GM04504 (cell line): ENCODE measurements around the gene PPFIBP2.

Experiments used
- DNase-seq: peaks from one replicate; pipeline ENCODE4 v3.0.0-alpha.2; 2012; ENCODE audit warnings: low read depth

The PPFIBP2 gene

GRCh38 chr11:7667460-7667859 is 153.7 kb downstream of the PPFIBP2 start:
- no peak for DNase-seq

- DNase-seq, result no peak
Measured at GRCh38 chr11:7668464-7668863, 154.7 kb downstream of the PPFIBP2 start.

GRCh38 chr11:7668911-7669310 is 155.1 kb downstream of the PPFIBP2 start:
- no peak for DNase-seq

GRCh38 chr11:7670641-7671040 is 156.8 kb downstream of the PPFIBP2 start:
- DNase-seq, result no peak

- no peak for DNase-seq
Measured at GRCh38 chr11:7671347-7672215, 157.8 kb downstream of the PPFIBP2 start.

- no peak for DNase-seq
Measured at GRCh38 chr11:7672276-7672959, 158.6 kb downstream of the PPFIBP2 start.

- no peak for DNase-seq
Measured at GRCh38 chr11:7672960-7673723, 159.3 kb downstream of the PPFIBP2 start, which contains the start of gene CYB5R2. CYB5R2 (minus strand) TSS chr11:7673500; CDS start chr11:7672825, 675 bp downstream.

- DNase-seq, result no peak
Measured at GRCh38 chr11:7673724-7674434, 160.1 kb downstream of the PPFIBP2 start.

- DNase-seq, result no peak
Measured at GRCh38 chr11:7675631-7676030, 161.8 kb downstream of the PPFIBP2 start.

GRCh38 chr11:7677071-7677470 is 163.3 kb downstream of the PPFIBP2 start:
- DNase-seq, result no peak

GRCh38 chr11:7677796-7678201 is 164.0 kb downstream of the PPFIBP2 start:
- DNase-seq, result no peak

- DNase-seq, result no peak
Measured at GRCh38 chr11:7683571-7683970, 169.8 kb downstream of the PPFIBP2 start.

GRCh38 chr11:7686761-7687160 is 173.0 kb downstream of the PPFIBP2 start:
- DNase-seq, result no peak

GRCh38 chr11:7687386-7687785 is 173.6 kb downstream of the PPFIBP2 start:
- DNase-seq, result no peak

- no peak for DNase-seq
Measured at GRCh38 chr11:7688238-7688826, 174.5 kb downstream of the PPFIBP2 start.

- no peak for DNase-seq
Measured at GRCh38 chr11:7689239-7689638, 175.4 kb downstream of the PPFIBP2 start.

GRCh38 chr11:7690648-7691047 is 176.8 kb downstream of the PPFIBP2 start:
- no peak for DNase-seq

- no peak for DNase-seq
Measured at GRCh38 chr11:7691759-7692350, 178.1 kb downstream of the PPFIBP2 start.

- DNase-seq, result no peak
Measured at GRCh38 chr11:7692426-7692825, 178.6 kb downstream of the PPFIBP2 start.

GRCh38 chr11:7694235-7694634 is 180.4 kb downstream of the PPFIBP2 start:
- no peak for DNase-seq

GRCh38 chr11:7696424-7696823 is 182.6 kb downstream of the PPFIBP2 start:
- DNase-seq, result no peak
